ENCODE results near the gene ZFAND6.

DNA sequence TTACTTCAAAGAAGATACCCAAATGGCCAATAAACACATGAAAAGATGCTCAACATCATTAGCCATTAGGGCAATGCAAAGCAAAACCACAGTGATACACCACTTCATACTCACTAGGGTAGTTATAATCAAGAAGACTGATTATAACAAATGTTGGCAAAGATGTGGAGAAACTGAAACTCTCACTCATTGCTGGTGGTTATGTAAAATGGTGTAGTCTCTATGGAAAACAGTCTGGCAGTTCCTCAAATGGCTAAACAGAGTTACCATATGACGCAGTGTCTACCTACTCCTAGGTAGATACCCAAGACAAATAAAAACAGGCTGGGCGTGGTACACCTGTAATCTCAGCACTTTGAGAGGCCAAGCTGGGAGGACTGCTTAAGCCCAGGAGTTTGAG is 3.5 kb upstream of the ZFAND6 start:
- TF ChIP-seq, protein P1, sequence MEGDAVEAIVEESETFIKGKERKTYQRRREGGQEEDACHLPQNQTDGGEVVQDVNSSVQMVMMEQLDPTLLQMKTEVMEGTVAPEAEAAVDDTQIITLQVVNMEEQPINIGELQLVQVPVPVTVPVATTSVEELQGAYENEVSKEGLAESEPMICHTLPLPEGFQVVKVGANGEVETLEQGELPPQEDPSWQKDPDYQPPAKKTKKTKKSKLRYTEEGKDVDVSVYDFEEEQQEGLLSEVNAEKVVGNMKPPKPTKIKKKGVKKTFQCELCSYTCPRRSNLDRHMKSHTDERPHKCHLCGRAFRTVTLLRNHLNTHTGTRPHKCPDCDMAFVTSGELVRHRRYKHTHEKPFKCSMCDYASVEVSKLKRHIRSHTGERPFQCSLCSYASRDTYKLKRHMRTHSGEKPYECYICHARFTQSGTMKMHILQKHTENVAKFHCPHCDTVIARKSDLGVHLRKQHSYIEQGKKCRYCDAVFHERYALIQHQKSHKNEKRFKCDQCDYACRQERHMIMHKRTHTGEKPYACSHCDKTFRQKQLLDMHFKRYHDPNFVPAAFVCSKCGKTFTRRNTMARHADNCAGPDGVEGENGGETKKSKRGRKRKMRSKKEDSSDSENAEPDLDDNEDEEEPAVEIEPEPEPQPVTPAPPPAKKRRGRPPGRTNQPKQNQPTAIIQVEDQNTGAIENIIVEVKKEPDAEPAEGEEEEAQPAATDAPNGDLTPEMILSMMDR (IDR thresholded peaks at IDR 0.05), result no peak
- no peak for TF ChIP-seq POLR2A (IDR thresholded peaks at IDR 0.05)

Measured in Peyer's patch (tissue), 4 donors.